HEK293 (cell line): ENCODE data around the gene VPS51.

Experiments
- CTCF ChIA-PET: fragments of 350-600 bp; formaldehyde crosslinking; extraction: SDS; loops from one replicate; lab custom pipeline; 2021; ENCODE audit warnings: antibody characterized with exemption; lab: Yijun Ruan, JAX
- POLR2A ChIA-PET: fragments of 300-600 bp; formaldehyde crosslinking; extraction: SDS; loops from one replicate; lab custom pipeline; 2020; ENCODE audit warnings: antibody characterized with exemption, inconsistent platforms; lab: Yijun Ruan, JAX
- H3K27ac ChIP-seq: fragments of 200-500 bp; sonication (Bioruptor generic); 2 replicates; pipeline ENCODE4 v1.5.1; 2014; ENCODE audit warnings: low read depth, low read length, control low read depth, inconsistent platforms; ENCODE audit errors: extremely low read depth
- H3K36me3 ChIP-seq, 2 experiments: fragments of 200-500 bp in 1 of 2; sonication (Bioruptor generic) in 1 of 2; 1 replicate in 1 of 2; 2 replicates in 1 of 2; pipeline ENCODE4 v1.5.1; 2014 to 2017; ENCODE audit warnings: inconsistent platforms in 2 of 2, low read length in 2 of 2; ENCODE audit not compliant: control insufficient read depth in 2 of 2, insufficient read depth in 1 of 2
- H3K4me1 ChIP-seq: fragments of 200-500 bp; sonication (Bioruptor generic); 2 replicates; pipeline ENCODE4 v1.5.1; 2014; ENCODE audit warnings: mild to moderate bottlenecking, low read length, inconsistent platforms; ENCODE audit not compliant: control insufficient read depth, insufficient read depth
- H3K4me3 ChIP-seq: 2 replicates; pipeline ENCODE4 v1.5.1; 2011; ENCODE audit warnings: low read depth, mild to moderate bottlenecking, control low read depth, low read length, moderate library complexity
- H3K9me3 ChIP-seq: fragments of 200-500 bp; sonication (Bioruptor generic); 2 replicates; pipeline ENCODE4 v1.5.1; 2014; ENCODE audit warnings: low read depth, low read length, inconsistent platforms; ENCODE audit not compliant: control insufficient read depth, insufficient read depth
- BCL11B ChIP-seq: fragments of 450-650 bp; formaldehyde crosslinking; IDR thresholded peaks from 2 replicates; pipeline ENCODE4 v1.5.1; 2016; ENCODE audit warnings: low read depth, missing biosample characterization, missing genetic modification characterization
- GLI4 ChIP-seq: fragments of 450-650 bp; formaldehyde crosslinking; IDR thresholded peaks from 2 replicates; pipeline ENCODE4 v1.5.1; 2016; ENCODE audit warnings: missing biosample characterization, missing genetic modification characterization
- GLIS2 ChIP-seq: fragments of 450-650 bp; formaldehyde crosslinking; IDR thresholded peaks from 2 replicates; pipeline ENCODE4 v1.5.1; 2016; ENCODE audit warnings: missing biosample characterization, missing genetic modification characterization
- KLF16 ChIP-seq: fragments of 450-650 bp; formaldehyde crosslinking; IDR thresholded peaks from 2 replicates; pipeline ENCODE4 v1.5.1; 2017; ENCODE audit warnings: missing biosample characterization, missing genetic modification characterization
- RBAK ChIP-seq: fragments of 450-650 bp; formaldehyde crosslinking; IDR thresholded peaks from 2 replicates; pipeline ENCODE4 v1.5.1; 2016; ENCODE audit warnings: missing biosample characterization, missing genetic modification characterization
- SALL2 ChIP-seq: fragments of 450-650 bp; formaldehyde crosslinking; IDR thresholded peaks from 2 replicates; pipeline ENCODE4 v1.5.0; 2017; ENCODE audit warnings: missing biosample characterization, mild to moderate bottlenecking, missing genetic modification characterization, borderline replicate concordance
- SETDB1 ChIP-seq: IDR thresholded peaks from one replicate; pipeline ENCODE4 v1.6.1; 2017; ENCODE audit warnings: mild to moderate bottlenecking, low read length, moderate library complexity, mixed read lengths; ENCODE audit not compliant: insufficient read length
- YY1 ChIP-seq: fragments of 450-650 bp; formaldehyde crosslinking; IDR thresholded peaks from 2 replicates; pipeline ENCODE4 v1.5.1; 2018; ENCODE audit warnings: missing biosample characterization, missing genetic modification characterization
- ZBTB8A ChIP-seq: fragments of 450-650 bp; formaldehyde crosslinking; IDR thresholded peaks from 2 replicates; pipeline ENCODE4 v1.5.1; 2016; ENCODE audit warnings: missing biosample characterization, missing genetic modification characterization
- ZNF155 ChIP-seq: fragments of 450-650 bp; formaldehyde crosslinking; IDR thresholded peaks from 2 replicates; pipeline ENCODE4 v1.5.1; 2016; ENCODE audit warnings: missing biosample characterization, missing genetic modification characterization
- ZNF211 ChIP-seq: fragments of 450-650 bp; formaldehyde crosslinking; IDR thresholded peaks from 2 replicates; pipeline ENCODE4 v1.5.1; 2016; ENCODE audit warnings: low read depth, missing biosample characterization, missing genetic modification characterization
- ZNF24 ChIP-seq: fragments of 450-650 bp; formaldehyde crosslinking; IDR thresholded peaks from 2 replicates; pipeline ENCODE4 v1.5.1; 2016; ENCODE audit warnings: missing biosample characterization, missing genetic modification characterization
- ZNF501 ChIP-seq: fragments of 450-650 bp; formaldehyde crosslinking; IDR thresholded peaks from 2 replicates; pipeline ENCODE4 v1.5.1; 2016; ENCODE audit warnings: missing biosample characterization, missing genetic modification characterization
- ZNF610 ChIP-seq: fragments of 450-650 bp; formaldehyde crosslinking; IDR thresholded peaks from 2 replicates; pipeline ENCODE4 v1.5.1; 2016; ENCODE audit warnings: missing biosample characterization, missing genetic modification characterization, borderline replicate concordance
- ZNF626 ChIP-seq: fragments of 450-650 bp; sonication (Bioruptor Pico); formaldehyde crosslinking; IDR thresholded peaks from 2 replicates; pipeline ENCODE4 v1.5.1; 2018; ENCODE audit warnings: missing biosample characterization, missing genetic modification characterization, inconsistent platforms
- ZNF830 ChIP-seq: fragments of 450-650 bp; IDR thresholded peaks from 2 replicates; pipeline ENCODE4 v1.5.0; 2018; ENCODE audit warnings: missing biosample characterization, missing genetic modification characterization, low read depth, mild to moderate bottlenecking, moderate library complexity
- TF ChIP-seq, protein P1 (sequence below): fragments of 450-650 bp; formaldehyde crosslinking; IDR thresholded peaks from 2 replicates; pipeline ENCODE4 v1.5.1; 2016; ENCODE audit warnings: missing biosample characterization, missing genetic modification characterization
- TF ChIP-seq, protein P2 (sequence below): fragments of 450-650 bp; formaldehyde crosslinking; IDR thresholded peaks from 2 replicates; pipeline ENCODE4 v1.5.1; 2016; ENCODE audit warnings: missing biosample characterization, missing genetic modification characterization, low read depth
- TF ChIP-seq, protein P3 (sequence below): fragments of 450-650 bp; formaldehyde crosslinking; IDR thresholded peaks from 2 replicates; pipeline ENCODE4 v1.5.1; 2017; ENCODE audit warnings: missing biosample characterization, mild to moderate bottlenecking, missing genetic modification characterization, moderate library complexity
- TF ChIP-seq, protein P4 (sequence below): fragments of 450-650 bp; formaldehyde crosslinking; IDR thresholded peaks from 2 replicates; pipeline ENCODE4 v1.5.1; 2016; ENCODE audit warnings: missing biosample characterization, missing genetic modification characterization

Gene VPS51

DNA sequence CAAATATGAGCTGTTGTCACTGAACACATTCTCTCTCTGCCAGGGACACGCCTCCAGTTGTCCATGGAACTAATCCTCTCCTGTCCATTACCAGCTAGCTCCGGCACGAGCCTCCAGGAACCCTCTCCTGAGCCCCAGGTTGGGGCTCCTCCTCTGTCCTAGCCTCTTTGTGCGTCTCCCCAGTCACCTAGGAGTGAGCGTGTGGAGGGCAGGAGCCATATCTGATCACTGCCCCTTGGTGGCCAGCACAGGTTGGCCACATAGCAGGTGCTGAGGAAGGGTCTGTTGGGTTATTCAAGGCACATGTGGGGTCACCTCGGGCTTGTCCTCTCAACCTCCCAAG lies 35.9 kb downstream of the VPS51 start:
- no peak overlapping the region for H3K4me3 ChIP-seq
- peaks cover 0 to 62% of the 10 kb centered on the region in 2 experiments; a peak in 1 of 3 replicates for H3K36me3 ChIP-seq
- no peaks in the 10 kb centered on the region for H3K9me3 ChIP-seq
- POLR2A ChIA-PET: interaction anchor here (0.6 to 2.5 kb wide), 2 partner anchors 10 to 118 kb away, joined by 3 to 24 read pairs; partner anchors contain the start of genes FAU and MRPL49
- TF ChIP-seq, protein P1, sequence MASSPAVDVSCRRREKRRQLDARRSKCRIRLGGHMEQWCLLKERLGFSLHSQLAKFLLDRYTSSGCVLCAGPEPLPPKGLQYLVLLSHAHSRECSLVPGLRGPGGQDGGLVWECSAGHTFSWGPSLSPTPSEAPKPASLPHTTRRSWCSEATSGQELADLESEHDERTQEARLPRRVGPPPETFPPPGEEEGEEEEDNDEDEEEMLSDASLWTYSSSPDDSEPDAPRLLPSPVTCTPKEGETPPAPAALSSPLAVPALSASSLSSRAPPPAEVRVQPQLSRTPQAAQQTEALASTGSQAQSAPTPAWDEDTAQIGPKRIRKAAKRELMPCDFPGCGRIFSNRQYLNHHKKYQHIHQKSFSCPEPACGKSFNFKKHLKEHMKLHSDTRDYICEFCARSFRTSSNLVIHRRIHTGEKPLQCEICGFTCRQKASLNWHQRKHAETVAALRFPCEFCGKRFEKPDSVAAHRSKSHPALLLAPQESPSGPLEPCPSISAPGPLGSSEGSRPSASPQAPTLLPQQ: no peak
- TF ChIP-seq ZBTB8A (no peak), RBAK (tag by site-specific recombination) (no peak), ZNF155 (tag by site-specific recombination) (no peak), ZNF24 (no peak), KLF16 (tag by site-specific recombination) (no peak), YY1 (no peak), ZNF830 (tag by site-specific recombination) (no peak), ZNF501 (no peak), BCL11B (tag by site-specific recombination) (no peak), ZNF610 (no peak), SALL2 (tag by site-specific recombination) (no peak), GLI4 (tag by site-specific recombination) (no peak), ZNF626 (tag by site-specific recombination) (no peak), ZNF211 (tag by site-specific recombination) (no peak)
- TF ChIP-seq, protein P2, sequence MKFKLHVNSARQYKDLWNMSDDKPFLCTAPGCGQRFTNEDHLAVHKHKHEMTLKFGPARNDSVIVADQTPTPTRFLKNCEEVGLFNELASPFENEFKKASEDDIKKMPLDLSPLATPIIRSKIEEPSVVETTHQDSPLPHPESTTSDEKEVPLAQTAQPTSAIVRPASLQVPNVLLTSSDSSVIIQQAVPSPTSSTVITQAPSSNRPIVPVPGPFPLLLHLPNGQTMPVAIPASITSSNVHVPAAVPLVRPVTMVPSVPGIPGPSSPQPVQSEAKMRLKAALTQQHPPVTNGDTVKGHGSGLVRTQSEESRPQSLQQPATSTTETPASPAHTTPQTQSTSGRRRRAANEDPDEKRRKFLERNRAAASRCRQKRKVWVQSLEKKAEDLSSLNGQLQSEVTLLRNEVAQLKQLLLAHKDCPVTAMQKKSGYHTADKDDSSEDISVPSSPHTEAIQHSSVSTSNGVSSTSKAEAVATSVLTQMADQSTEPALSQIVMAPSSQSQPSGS (tag by site-specific recombination): no peak
- TF ChIP-seq, protein P3, sequence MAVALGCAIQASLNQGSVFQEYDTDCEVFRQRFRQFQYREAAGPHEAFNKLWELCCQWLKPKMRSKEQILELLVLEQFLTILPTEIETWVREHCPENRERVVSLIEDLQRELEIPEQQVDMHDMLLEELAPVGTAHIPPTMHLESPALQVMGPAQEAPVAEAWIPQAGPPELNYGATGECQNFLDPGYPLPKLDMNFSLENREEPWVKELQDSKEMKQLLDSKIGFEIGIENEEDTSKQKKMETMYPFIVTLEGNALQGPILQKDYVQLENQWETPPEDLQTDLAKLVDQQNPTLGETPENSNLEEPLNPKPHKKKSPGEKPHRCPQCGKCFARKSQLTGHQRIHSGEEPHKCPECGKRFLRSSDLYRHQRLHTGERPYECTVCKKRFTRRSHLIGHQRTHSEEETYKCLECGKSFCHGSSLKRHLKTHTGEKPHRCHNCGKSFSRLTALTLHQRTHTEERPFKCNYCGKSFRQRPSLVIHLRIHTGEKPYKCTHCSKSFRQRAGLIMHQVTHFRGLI (tag by site-specific recombination): no peak
- TF ChIP-seq, protein P4, sequence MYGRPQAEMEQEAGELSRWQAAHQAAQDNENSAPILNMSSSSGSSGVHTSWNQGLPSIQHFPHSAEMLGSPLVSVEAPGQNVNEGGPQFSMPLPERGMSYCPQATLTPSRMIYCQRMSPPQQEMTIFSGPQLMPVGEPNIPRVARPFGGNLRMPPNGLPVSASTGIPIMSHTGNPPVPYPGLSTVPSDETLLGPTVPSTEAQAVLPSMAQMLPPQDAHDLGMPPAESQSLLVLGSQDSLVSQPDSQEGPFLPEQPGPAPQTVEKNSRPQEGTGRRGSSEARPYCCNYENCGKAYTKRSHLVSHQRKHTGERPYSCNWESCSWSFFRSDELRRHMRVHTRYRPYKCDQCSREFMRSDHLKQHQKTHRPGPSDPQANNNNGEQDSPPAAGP (tag by site-specific recombination): no peak
- TF ChIP-seq, all 188 proteins: peak for 0
- no peak overlapping the region for H3K27ac ChIP-seq
- CTCF ChIA-PET: interaction anchor here (0.9 to 1.2 kb wide), 3 partner anchors 10 to 14 kb away, joined by 3 read pairs; partner anchors contain the start of genes FAU and MRPL49
- no peaks in the 10 kb centered on the region; the same call in 1 of the 2 replicates for H3K4me1 ChIP-seq

DNA sequence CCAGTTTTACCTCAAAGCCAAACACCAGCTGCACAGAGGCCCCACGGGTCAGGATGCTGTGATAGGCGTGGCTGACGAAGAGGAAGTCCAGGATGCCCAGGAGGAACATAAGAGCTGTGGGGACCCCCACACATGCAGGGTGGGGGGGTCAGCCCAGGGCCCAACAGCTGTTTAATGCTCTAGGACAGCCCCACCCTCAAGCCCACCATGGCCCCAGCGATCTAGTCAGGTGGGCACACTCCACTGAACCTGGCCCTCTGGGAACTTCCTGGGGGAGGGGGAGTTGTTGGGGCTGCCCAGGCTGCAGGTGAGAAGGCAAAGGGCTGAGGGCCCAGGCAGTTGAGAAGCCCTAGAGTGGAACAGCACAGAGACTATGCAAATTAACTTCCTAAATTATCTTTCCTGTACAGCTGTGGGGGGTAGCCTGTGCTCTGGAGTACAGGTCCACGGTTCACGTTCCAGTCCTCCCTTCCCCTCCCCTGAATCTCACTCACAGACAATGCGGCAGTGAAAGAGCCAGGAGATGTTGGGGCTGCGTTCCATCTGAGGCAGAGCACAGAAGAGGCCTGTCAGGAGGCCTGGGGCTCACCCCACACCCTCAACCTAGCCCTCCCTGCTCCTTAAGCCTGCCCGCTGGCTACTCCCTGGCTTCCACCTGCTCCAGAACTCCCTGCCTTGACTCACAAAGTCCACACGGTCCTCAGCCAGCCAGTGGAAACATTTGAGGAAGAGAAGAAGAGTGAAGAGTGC lies 36.4 kb downstream of the VPS51 start:
- Histone ChIP-seq H3K4me1 (no peaks in the 10 kb centered on the region; the same call in 1 of the 2 replicates), H3K9me3 (no peaks in the 10 kb centered on the region), H3K36me3 (peaks cover 0 to 56% of the 10 kb centered on the region in 2 experiments; a peak in 1 of 3 replicates), H3K4me3 (no peak overlapping the region), H3K27ac (no peak overlapping the region)
- 0 out of 2 replicates have a peak, but pooled peaks have one; percentile 10 for TF ChIP-seq GLIS2 (tag by site-specific recombination)
- TF ChIP-seq SETDB1: no peak
- CTCF ChIA-PET: interaction anchor here (0.9 to 1.2 kb wide), 3 partner anchors 10 to 14 kb away, joined by 3 read pairs; partner anchors contain the start of genes FAU and MRPL49
- POLR2A ChIA-PET: interaction anchor here (0.6 to 2.5 kb wide), 3 partner anchors 10 to 118 kb away, joined by 3 to 24 read pairs (median 3); partner anchors contain the start of genes FAU and MRPL49
